ENCODE measurements around the gene CASP9.
A peak's percentile ranks its signal among the peaks of the same experiment; 100 is the strongest.

CASP9 gene

GRCh38 chr1:15524021-15524282, at the start of gene CASP9:
TSS of gene CASP9 (minus strand) at chr1:15524215. CDS start at chr1:15524200, 15 bp downstream.
- peak; percentile 75 for DNase-seq

- no peak for DNase-seq
Measured at GRCh38 chr1:15573477-15573876, 49.5 kb upstream of the CASP9 start.

GRCh38 chr1:15571266-15571665, 47.3 kb upstream of the CASP9 start:
- no peak for DNase-seq

- DNase-seq = no peak
Measured at GRCh38 chr1:15570861-15571260, 46.8 kb upstream of the CASP9 start.

GRCh38 chr1:15568387-15569073, 44.5 kb upstream of the CASP9 start:
- no peak for DNase-seq

GRCh38 chr1:15559189-15559810, 35.3 kb upstream of the CASP9 start:
- no peak for DNase-seq

GRCh38 chr1:15558516-15558915, 34.5 kb upstream of the CASP9 start:
- no peak for DNase-seq

GRCh38 chr1:15557594-15557993, 33.6 kb upstream of the CASP9 start:
- no peak for DNase-seq

GRCh38 chr1:15557008-15557407, 33.0 kb upstream of the CASP9 start:
- DNase-seq = no peak

- DNase-seq = no peak
Measured at GRCh38 chr1:15550573-15550972, 26.6 kb upstream of the CASP9 start.

- no peak for DNase-seq
Measured at GRCh38 chr1:15546641-15547040, 22.6 kb upstream of the CASP9 start.

- no peak for DNase-seq
Measured at GRCh38 chr1:15543589-15544568, 19.9 kb upstream of the CASP9 start.

GRCh38 chr1:15543251-15543588, 19.2 kb upstream of the CASP9 start:
- DNase-seq = no peak

- no peak for DNase-seq
Measured at GRCh38 chr1:15542388-15543250, 18.6 kb upstream of the CASP9 start.

- DNase-seq = no peak
Measured at GRCh38 chr1:15541231-15541792, 17.3 kb upstream of the CASP9 start.

- DNase-seq = no peak
Measured at GRCh38 chr1:15540186-15540585, 16.2 kb upstream of the CASP9 start.

- peak; percentile 25 for DNase-seq
Measured at GRCh38 chr1:15538771-15539170, 14.8 kb upstream of the CASP9 start.

- no peak for DNase-seq
Measured at GRCh38 chr1:15531682-15532081, 7.7 kb upstream of the CASP9 start.

- no peak for DNase-seq
Measured at GRCh38 chr1:15531003-15531402, 7.0 kb upstream of the CASP9 start.

GRCh38 chr1:15526490-15527339, 2.7 kb upstream of the CASP9 start, which contains the start of gene DNAJC16:
TSS of gene DNAJC16 (plus strand) at chr1:15526848. CDS start at chr1:15529106, 2,258 bp downstream.
- DNase-seq = peak; percentile 99

GRCh38 chr1:15526021-15526489, 2.0 kb upstream of the CASP9 start:
- no peak for DNase-seq
